Activated CD8-positive, alpha-beta memory T cell treated with anti-CD3 and anti-CD28 coated beads, Interleukin-2, amount 50 U/mL, for 24 hours (primary cell): ENCODE results near the gene LAMB1.

Source experiments
- DNase-seq: peaks from one replicate; pipeline ENCODE4 v3.0.0-alpha.2; 2020; ENCODE audit errors: extremely low read depth

The LAMB1 gene

GRCh38 chr7:107877731-107878382, 125.1 kb downstream of the LAMB1 start:
- DNase-seq: no peak

- no peak for DNase-seq
Observed at GRCh38 chr7:107876916-107877315, 126.0 kb downstream of the LAMB1 start.

GRCh38 chr7:107874605-107875446, 128.1 kb downstream of the LAMB1 start:
- no peak for DNase-seq

GRCh38 chr7:107874111-107874510, 128.8 kb downstream of the LAMB1 start:
- DNase-seq: no peak
